ENCODE data around the gene GRIA3. TPM values are rescaled to one million over a fixed set of nuclear protein-coding genes. Genes with fewer than 3 reads are reported as not detected.

The GRIA3 gene
- total RNA-seq, 1 donor from 2014 or later: 4.6 TPM

DNA sequence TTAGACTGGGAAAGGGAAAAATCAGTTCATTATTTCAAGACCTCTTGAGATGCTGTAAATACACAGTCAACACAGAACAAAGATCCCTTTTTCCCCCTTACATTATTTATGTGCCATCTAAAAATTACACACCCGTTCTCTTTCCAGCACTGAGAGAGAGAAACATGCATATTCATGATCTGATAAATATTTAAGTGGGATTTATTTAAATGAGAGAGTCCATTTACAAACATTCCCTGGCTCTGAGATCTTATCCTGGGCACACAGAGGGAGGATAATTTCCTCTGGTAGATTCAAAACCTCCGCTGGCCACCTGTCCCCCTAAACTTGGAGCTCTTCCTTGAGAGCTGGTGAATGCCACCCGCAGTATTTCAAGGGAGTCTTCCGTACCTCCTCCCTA lies 88.6 kb downstream of the GRIA3 start:
- peaks cover 4% of the 10 kb centered on the region for H3K4me1 Mint-ChIP-seq
- H3K4me3 Mint-ChIP-seq: no peak overlapping the region
- Histone ChIP-seq H3K27ac (no peak overlapping the region), H3K79me2 (ENCODE audit: low read depth) (no peaks in the 10 kb centered on the region), H3K4me1 (no peaks in the 10 kb centered on the region), H3K36me3 (no peaks in the 10 kb centered on the region), H3K9ac (no peak overlapping the region), H3K4me3 (no peak overlapping the region), H3K27me3 (no peaks in the 10 kb centered on the region), H3K4me2 (no peak overlapping the region), H3K9me3 (ENCODE audit: low read depth) (peaks cover 4% of the 10 kb centered on the region), H3F3A (ENCODE audit: low read depth) (no peaks in the 10 kb centered on the region), H4K20me1 (ENCODE audit: low read depth) (no peaks in the 10 kb centered on the region), H2AFZ (replicated peaks) (no peak overlapping the region)
- H3K9me3 Mint-ChIP-seq: no peaks in the 10 kb centered on the region
- H3K27me3 Mint-ChIP-seq (ENCODE audit: insufficient read depth, low read depth): peaks cover 2% of the 10 kb centered on the region
- H3K27ac Mint-ChIP-seq: no peak overlapping the region
- no peaks in the 10 kb centered on the region for H3K36me3 Mint-ChIP-seq
- TF ChIP-seq EZH2 (IDR thresholded peaks at IDR 0.05) (no peak), EZH2phosphoT487 (IDR thresholded peaks at IDR 0.05) (no peak)
- TF ChIP-seq, protein P1, sequence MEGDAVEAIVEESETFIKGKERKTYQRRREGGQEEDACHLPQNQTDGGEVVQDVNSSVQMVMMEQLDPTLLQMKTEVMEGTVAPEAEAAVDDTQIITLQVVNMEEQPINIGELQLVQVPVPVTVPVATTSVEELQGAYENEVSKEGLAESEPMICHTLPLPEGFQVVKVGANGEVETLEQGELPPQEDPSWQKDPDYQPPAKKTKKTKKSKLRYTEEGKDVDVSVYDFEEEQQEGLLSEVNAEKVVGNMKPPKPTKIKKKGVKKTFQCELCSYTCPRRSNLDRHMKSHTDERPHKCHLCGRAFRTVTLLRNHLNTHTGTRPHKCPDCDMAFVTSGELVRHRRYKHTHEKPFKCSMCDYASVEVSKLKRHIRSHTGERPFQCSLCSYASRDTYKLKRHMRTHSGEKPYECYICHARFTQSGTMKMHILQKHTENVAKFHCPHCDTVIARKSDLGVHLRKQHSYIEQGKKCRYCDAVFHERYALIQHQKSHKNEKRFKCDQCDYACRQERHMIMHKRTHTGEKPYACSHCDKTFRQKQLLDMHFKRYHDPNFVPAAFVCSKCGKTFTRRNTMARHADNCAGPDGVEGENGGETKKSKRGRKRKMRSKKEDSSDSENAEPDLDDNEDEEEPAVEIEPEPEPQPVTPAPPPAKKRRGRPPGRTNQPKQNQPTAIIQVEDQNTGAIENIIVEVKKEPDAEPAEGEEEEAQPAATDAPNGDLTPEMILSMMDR (IDR thresholded peaks at IDR 0.05): no peak
- no peak for DNase-seq (ENCODE audit: low spot score)

DNA sequence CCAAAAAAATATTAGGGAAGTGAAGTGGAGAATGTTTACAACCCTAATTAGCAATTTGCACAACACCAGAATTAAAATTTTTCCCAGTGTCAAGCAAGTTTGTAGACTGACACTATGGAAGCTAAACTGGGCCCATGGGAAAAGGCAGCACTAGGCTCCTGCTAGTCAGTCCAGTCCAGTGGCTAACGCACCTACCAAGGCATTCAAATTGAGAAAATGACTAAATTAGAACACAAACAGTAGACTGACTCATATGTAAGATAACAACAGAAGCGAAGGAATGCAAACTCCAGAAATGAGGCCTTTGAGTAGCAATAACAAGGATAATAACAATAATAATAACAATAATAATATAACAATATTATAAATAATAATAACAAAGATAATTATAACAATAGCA lies 90.7 kb downstream of the GRIA3 start:
- H3K27ac Mint-ChIP-seq: no peak overlapping the region
- H3K27me3 Mint-ChIP-seq (ENCODE audit: insufficient read depth, low read depth): peaks cover 2% of the 10 kb centered on the region
- no peak overlapping the region for H3K4me2 ChIP-seq
- H3K4me3 ChIP-seq: no peak overlapping the region
- no peaks in the 10 kb centered on the region for H3K79me2 ChIP-seq (ENCODE audit: low read depth)
- no peak overlapping the region for H3K4me3 Mint-ChIP-seq
- no peaks in the 10 kb centered on the region for H4K20me1 ChIP-seq (ENCODE audit: low read depth)
- H3K36me3 Mint-ChIP-seq: no peaks in the 10 kb centered on the region
- no peaks in the 10 kb centered on the region for H3K4me1 Mint-ChIP-seq
- DNase-seq (ENCODE audit: low spot score): no peak
- no peak overlapping the region for H3K9ac ChIP-seq
- peaks cover 4% of the 10 kb centered on the region for H3K9me3 ChIP-seq (ENCODE audit: low read depth)
- no peak overlapping the region for H3K27ac ChIP-seq
- H3K36me3 ChIP-seq: no peaks in the 10 kb centered on the region
- no peak overlapping the region for H2AFZ ChIP-seq (replicated peaks)
- H3F3A ChIP-seq (ENCODE audit: low read depth): no peaks in the 10 kb centered on the region
- H3K9me3 Mint-ChIP-seq: no peaks in the 10 kb centered on the region
- TF ChIP-seq EZH2phosphoT487 (IDR thresholded peaks at IDR 0.05) (no peak), EZH2 (IDR thresholded peaks at IDR 0.05) (no peak)
- TF ChIP-seq, protein P1 (IDR thresholded peaks at IDR 0.05): no peak
- H3K27me3 ChIP-seq: no peaks in the 10 kb centered on the region
- no peaks in the 10 kb centered on the region for H3K4me1 ChIP-seq

- Mint-ChIP-seq H3K27me3 (ENCODE audit: insufficient read depth, low read depth) (peaks cover 2% of the 10 kb centered on the region), H3K4me3 (no peak overlapping the region), H3K36me3 (no peaks in the 10 kb centered on the region), H3K4me1 (no peaks in the 10 kb centered on the region), H3K9me3 (no peaks in the 10 kb centered on the region), H3K27ac (no peak overlapping the region)
- no peaks in the 10 kb centered on the region for H4K20me1 ChIP-seq (ENCODE audit: low read depth)
- no peak overlapping the region for H3K4me3 ChIP-seq
- DNase-seq (ENCODE audit: low spot score): no peak
- H3K9me3 ChIP-seq (ENCODE audit: low read depth): peaks cover 4% of the 10 kb centered on the region
- H3K27ac ChIP-seq: no peak overlapping the region
- no peak overlapping the region for H3K4me2 ChIP-seq
- H2AFZ ChIP-seq (replicated peaks): no peak overlapping the region
- no peaks in the 10 kb centered on the region for H3K36me3 ChIP-seq
- no peaks in the 10 kb centered on the region for H3K79me2 ChIP-seq (ENCODE audit: low read depth)
- no peaks in the 10 kb centered on the region for H3F3A ChIP-seq (ENCODE audit: low read depth)
- no peak overlapping the region for H3K9ac ChIP-seq
- no peaks in the 10 kb centered on the region for H3K27me3 ChIP-seq
- H3K4me1 ChIP-seq: no peaks in the 10 kb centered on the region
- TF ChIP-seq, protein P1 (IDR thresholded peaks at IDR 0.05): no peak
- TF ChIP-seq EZH2 (IDR thresholded peaks at IDR 0.05) (no peak), EZH2phosphoT487 (IDR thresholded peaks at IDR 0.05) (no peak)
Measured at GRCh38 chrX:123277347-123277746, 93.3 kb downstream of the GRIA3 start.

All from neural progenitor cell (in vitro differentiated cells).